RPMI7951 (cell line): Measurements from ENCODE around the gene S100A10. TPM values are rescaled to one million over a fixed set of nuclear protein-coding genes. Genes with fewer than 3 reads are reported as not detected.
A peak's percentile ranks its signal among the peaks of the same experiment; 100 is the strongest.

Source experiments
- DNase-seq: peaks from one replicate; pipeline ENCODE4 v3.0.0-alpha.2; 2012; ENCODE audit warnings: low read depth
- total RNA-seq: library from RNA; depleted of rRNA; stranded (reverse); fragments of >200 nt; shearing (Covaris generic); gene quantifications from 2 replicates; pipeline ENCODE4 v1.2.3, GENCODE V29; 2014

The S100A10 gene
- total RNA-seq, 1 experiment from 2014 or later, result 220 TPM

DNA sequence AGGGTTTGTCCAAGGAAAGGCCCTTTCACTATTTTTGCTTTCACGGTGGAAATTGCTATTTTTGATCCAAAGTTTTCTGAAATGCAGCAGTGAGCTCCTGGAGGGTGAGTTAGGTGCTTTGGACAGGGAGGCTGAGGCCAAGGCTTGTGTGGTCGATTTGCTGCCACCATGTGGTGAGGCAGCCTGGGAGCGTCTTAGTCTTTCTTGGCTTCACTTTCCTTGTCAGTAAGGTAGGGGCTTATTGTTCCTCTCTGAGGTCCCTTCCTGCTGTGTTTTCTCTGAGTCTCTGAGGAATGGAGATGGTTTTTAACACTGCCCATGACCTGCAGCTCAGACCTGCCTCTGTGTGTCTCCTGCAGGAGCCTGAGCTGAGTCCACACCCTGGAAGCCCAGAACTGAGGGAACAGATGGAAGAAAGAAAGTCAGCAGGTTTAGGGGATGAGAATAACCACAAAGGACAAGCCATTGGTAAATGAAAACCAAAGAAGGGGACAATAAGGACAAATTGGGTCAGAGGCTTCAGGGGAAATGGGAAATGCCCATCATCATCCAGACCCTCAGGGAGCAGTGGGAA lies 20.1 kb upstream of the S100A10 start:
- DNase-seq, result peak; percentile 50

DNA sequence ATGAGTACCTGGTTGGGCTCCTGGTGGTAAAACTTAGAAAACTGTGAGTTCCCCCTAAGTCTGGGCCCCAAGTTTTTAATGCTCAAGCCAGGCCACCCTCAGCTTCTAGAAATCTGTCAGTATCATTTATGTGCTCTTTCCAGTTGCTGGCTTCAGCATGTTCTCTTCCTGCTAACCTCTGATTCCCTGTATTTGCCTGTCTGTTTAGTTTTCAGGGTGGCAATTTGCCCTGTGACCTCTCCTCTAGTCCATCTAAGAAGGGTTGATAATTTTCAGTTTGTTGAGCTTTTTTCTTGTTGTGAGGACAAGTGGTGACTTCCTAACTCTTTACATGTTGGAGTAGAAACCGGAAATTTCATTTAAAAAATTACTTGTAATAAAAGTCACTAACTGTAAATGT lies 16.0 kb upstream of the S100A10 start:
- DNase-seq, result no peak

- no peak for DNase-seq
These were observed 13.4 kb upstream of the S100A10 start for GRCh38 chr1:152007047-152007446.

DNA sequence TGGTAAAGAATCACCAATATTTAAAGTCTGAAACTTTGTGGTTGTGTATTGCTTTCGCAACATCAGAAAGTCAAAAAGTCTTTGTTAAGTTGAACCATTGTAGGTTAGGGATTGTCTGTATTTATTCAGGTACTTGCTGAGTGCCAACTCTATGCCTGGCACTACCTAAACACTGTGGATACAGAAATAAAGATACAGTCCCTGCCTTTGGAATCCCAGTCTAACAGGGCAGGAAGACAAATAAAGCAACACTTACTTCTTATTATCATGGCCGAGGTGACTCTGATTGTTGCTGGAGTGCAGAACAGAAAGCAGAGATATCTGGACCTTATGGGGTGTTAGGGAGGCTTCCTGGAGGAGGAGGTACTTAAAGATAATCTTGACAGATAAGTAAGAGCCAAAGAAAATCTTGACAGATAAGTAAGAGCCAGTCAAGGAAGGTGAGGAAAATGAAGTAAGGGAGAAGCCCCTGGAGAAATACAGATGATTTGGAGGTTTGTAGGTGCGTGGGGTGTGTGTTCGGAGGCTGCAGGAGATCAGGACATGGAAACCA lies 11.8 kb upstream of the S100A10 start:
- no peak for DNase-seq

DNA sequence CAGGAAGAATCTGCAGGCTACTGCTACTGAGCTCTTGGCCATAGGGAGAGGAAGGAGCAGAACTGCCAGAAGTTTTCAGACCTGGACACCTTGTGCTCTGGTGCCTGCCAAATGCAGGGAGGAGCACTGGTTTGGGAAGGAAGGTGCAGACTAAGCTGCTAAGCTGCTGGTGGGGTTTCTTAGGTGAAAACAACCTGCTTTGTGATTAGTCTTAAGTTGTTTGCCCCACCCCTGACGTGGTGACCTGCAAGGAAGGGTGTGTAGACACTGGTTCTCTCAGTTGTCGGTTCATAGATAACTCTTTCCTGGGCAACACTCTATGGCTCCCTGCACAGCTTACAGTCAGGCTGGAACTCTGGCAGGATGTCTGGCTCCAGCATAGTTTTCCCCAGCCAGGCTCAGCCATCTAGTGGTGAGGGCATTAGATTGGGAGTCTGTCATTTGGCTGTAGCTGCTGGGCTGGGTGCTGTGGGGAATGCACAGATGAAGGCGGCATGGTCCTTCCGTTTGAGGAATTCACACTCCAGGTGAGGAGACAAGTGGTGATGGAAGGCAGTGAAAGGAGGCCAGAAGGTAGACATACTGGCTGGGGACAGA lies 10.3 kb upstream of the S100A10 start:
- no peak for DNase-seq

GRCh38 chr1:152002960-152003359 lies 9.3 kb upstream of the S100A10 start:
- no peak for DNase-seq

GRCh38 chr1:152001631-152002584 lies 8.2 kb upstream of the S100A10 start:
- peak; percentile 86 for DNase-seq

GRCh38 chr1:152000964-152001630 lies 7.4 kb upstream of the S100A10 start:
- no peak for DNase-seq

GRCh38 chr1:151998611-151999362 lies 5.1 kb upstream of the S100A10 start:
- DNase-seq, result no peak

- DNase-seq, result no peak
These were observed 3.6 kb upstream of the S100A10 start for GRCh38 chr1:151997284-151997570.

GRCh38 chr1:151995774-151996173 lies 2.1 kb upstream of the S100A10 start:
- DNase-seq, result no peak

DNA sequence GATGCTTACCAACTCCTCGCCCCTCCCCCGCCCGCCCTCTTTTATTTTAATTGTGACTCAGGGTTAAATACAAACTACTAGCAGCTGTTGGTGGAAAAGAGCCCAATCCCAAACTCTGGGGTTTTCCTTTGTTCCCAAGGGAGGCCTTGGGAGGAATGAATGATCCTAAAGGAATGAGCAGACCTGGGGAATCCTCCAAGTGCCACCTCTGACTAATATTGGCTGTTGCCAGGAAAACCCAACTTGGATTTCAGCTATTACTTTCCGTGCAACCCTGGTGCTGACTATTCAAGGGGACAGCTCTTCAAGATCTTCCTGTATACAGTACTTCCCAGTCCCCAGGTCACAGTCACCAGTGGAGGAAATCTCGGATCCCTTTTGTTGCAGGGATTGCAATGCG lies 1.3 kb upstream of the S100A10 start:
- peak; percentile 99 for DNase-seq

DNA sequence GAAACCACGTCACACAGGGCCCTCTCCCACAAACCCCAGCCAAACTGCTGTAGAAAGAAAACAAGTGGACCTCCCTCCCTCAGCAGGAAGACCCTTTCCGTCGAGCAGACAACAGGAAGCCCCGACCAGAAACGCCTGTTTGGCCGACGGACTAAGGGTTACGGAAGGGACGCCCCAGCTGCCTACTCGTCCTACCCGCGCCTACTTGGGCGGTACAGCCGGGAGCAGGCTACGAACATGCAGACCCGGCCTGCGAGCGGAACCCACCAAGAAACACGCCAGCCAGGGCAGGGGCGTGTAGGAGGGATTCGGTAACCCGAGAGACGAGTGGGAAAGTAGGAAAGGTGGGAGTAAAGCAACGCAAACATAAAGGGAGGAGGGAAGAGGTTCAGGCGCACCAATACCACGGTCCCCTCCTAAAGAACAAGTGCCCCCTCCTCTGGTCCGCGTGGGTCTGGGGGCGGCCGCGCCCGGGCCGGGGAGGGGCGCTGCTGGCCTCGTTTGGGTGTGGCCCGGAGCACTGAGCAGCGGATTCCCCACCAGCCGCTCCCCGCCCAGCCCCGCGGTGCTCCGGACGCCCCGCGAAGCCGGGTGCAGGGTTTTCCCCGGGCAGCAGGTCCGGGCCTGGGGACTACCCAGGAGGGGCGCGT lies 450 bp downstream of the S100A10 start:
- DNase-seq, result no peak

GRCh38 chr1:151992303-151993083 lies 1.2 kb downstream of the S100A10 start:
- peak; percentile 99 for DNase-seq

DNA sequence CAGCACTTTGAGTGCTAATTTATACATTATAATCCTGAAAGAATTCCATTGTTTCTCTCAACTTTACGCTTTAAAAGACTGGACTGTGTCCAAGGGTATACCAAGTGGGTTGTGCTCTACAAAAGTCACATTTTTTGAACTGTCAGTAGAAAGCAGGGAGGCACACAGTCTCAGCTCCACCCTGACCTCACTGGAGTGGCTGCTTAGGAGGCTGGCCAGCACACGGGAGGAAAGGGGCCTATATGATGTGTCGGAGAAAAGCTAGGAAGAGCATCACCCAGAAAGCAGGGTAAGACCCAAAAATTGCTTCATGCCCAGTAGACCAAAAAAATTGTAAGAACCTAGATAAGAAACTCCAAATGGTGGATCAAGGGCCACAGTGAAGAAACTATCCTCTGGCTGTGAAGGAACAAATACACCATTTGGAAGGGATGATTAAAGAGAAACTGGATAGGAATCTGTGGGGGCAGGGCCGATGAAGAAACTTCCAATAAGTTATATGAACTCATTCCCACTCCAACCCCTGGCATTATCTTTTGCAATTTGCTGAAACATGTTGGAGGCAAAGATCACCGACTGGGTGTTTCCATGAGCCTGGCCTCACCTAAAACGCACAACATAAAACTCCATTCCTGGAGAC lies 1.9 kb downstream of the S100A10 start:
- DNase-seq, result no peak

GRCh38 chr1:151990856-151991198 lies 2.8 kb downstream of the S100A10 start:
- DNase-seq, result peak; percentile 79

DNA sequence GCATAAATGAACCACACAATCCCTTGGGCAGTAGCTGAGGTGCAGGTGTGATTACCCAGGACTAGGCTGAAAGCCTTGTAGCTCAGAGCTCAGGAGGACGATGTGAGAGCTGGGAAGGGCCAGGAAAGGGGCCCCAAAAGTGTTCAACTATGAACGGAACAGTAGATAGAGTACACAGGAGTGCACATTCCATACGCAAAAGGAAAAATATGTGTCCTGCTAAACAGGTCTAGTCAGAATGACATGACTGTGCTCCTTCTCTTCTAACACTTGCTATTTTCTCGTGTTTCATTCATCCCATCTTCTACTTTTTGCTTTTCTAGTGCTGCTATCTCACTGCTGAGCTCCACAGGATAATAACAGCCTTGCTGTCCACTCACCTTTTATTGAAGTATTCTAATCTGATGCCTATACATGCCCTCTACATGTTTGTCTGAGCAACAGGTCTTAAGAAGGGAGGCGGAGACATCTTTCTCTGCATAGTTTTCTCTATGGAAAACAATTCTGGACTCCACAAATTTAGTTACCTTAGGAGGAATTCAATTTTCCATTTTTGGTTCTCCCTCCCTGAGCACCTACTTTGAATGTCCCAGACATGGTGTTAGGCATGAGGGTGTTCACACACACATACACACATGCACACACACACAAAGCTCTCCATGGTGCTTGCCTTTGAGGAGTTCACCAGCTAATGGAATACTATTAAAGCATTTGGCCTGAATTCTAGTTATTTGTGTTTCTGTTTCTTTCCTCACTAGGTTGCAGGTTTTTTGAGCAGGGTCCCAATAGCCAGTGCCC lies 3.4 kb downstream of the S100A10 start:
- no peak for DNase-seq

GRCh38 chr1:151989211-151989862 lies 4.3 kb downstream of the S100A10 start:
- peak; percentile 91 for DNase-seq
